ENCODE measurements around the gene CALCOCO2. TPM values are rescaled to one million over a fixed set of nuclear protein-coding genes. Genes with fewer than 3 reads are reported as not detected.

The CALCOCO2 gene
- total RNA-seq, 1 experiment from 2014 or later: 23.1 TPM

- Histone ChIP-seq H3K4me1 (ENCODE audit: insufficient read depth, low read length) (peaks cover 9% of the 10 kb centered on the region), H3K4ac (ENCODE audit: low read depth, low read length) (no peak overlapping the region), H3K79me2 (ENCODE audit: insufficient read depth, low read length) (no peaks in the 10 kb centered on the region), H3K18ac (ENCODE audit: insufficient read length, low read depth, low read length) (no peak overlapping the region), H3K9ac (ENCODE audit: extremely low read depth, insufficient read length, low read length) (peak overlapping the region; percentile 17), H3K56ac (ENCODE audit: insufficient read length, low read depth, low read length) (no peak overlapping the region), H4K20me1 (ENCODE audit: control insufficient read depth, insufficient read depth, insufficient read length) (no peaks in the 10 kb centered on the region), H2AK5ac (ENCODE audit: insufficient read length, low read length) (no peak overlapping the region), H2BK12ac (ENCODE audit: insufficient read length, low read depth, low read length) (no peak overlapping the region), H4K8ac (replicated peaks; ENCODE audit: insufficient read length, low read depth, low read length) (no peak overlapping the region), H3K4me2 (ENCODE audit: insufficient read depth, insufficient read length, low read length) (peak overlapping the region; percentile 53), H3K23ac (ENCODE audit: insufficient read length, low read depth, low read length) (no peak overlapping the region), H2BK120ac (ENCODE audit: low read depth, low read length, poor library complexity, severe bottlenecking) (no peak overlapping the region), H2BK5ac (ENCODE audit: insufficient read length, low read length) (no peak overlapping the region), H3K27ac (ENCODE audit: insufficient read length, low read depth, low read length) (no peak overlapping the region), H3K79me1 (ENCODE audit: insufficient read depth, low read depth, low read length, poor library complexity, severe bottlenecking) (no peaks in the 10 kb centered on the region), H3K27me3 (ENCODE audit: insufficient read depth, low read length) (no peaks in the 10 kb centered on the region), H3T11ph (ENCODE audit: low read length) (no peak overlapping the region), H2BK20ac (ENCODE audit: low read depth, low read length, poor library complexity, severe bottlenecking) (no peak overlapping the region), H2BK15ac (ENCODE audit: low read depth, low read length) (no peak overlapping the region), H4K91ac (ENCODE audit: insufficient read length, low read depth, low read length) (no peak overlapping the region), H3K23me2 (ENCODE audit: insufficient read length, low read depth, low read length, poor library complexity, severe bottlenecking) (no peaks in the 10 kb centered on the region), H3K9me3 (ENCODE audit: control insufficient read depth, low read depth, low read length) (no peaks in the 10 kb centered on the region), H4K5ac (ENCODE audit: insufficient read length, low read depth, low read length) (no peak overlapping the region), H2AFZ (ENCODE audit: low read length) (no peak overlapping the region), H3K14ac (ENCODE audit: insufficient read depth, low read length) (no peak overlapping the region)
- Mint-ChIP-seq H3K27me3 (ENCODE audit: low read depth) (peaks cover 27% of the 10 kb centered on the region), H3K27ac (peak overlapping the region in 2 of 3 experiments; percentile 13 to 72; a peak in 2 of 7 replicates), H3K4me3 (peak overlapping the region; percentile 78 to 98), H3K9me3 (no peaks in the 10 kb centered on the region), H3K4me1 (peaks cover 29 to 43% of the 10 kb centered on the region in 2 experiments), H3K36me3 (ENCODE audit: insufficient read depth in 1 of 3, low read depth in 3 of 3) (peaks cover 0 to 2% (median 0%) of the 10 kb centered on the region in 3 experiments; a peak in 1 of 7 replicates)
- TF ChIP-seq CTCF (conservative IDR thresholded peaks at IDR 0.05): no peak
- no peak for DNase-seq
- WGBS (ENCODE audit: extremely low coverage, insufficient read length, low lambda C conversion rate): no CpG with 5 or more reads among the region's 7 CpGs
Observed at GRCh38 chr17:48816438-48816773, 14.4 kb upstream of the CALCOCO2 start.
